Kidney (tissue), 14 donors: Measurements from ENCODE around the gene MAT2A. TPM values are rescaled to one million over a fixed set of nuclear protein-coding genes. Genes with fewer than 3 reads are reported as not detected.

Source experiments
- DNase-seq, 5 donors: peaks; one replicate each; pipeline ENCODE4 v3.0.0-alpha.2; 2013 to 2020
- FAIRE-seq: peaks from 2 replicates; lab custom pipeline; 2012; peaks lifted over from hg19 to GRCh38; lab: Jason Lieb, UNC
- H3K27ac ChIP-seq, 2 donors: one replicate each; pipeline ENCODE4 v1.7.0; 2013; ENCODE audit warnings: low read depth in 2 of 2, low read length in 2 of 2, inconsistent platforms in 1 of 2
- H3K27me3 ChIP-seq: one replicate; pipeline ENCODE4 v1.7.1; 2013; ENCODE audit warnings: low read length, inconsistent platforms; ENCODE audit not compliant: control insufficient read depth, insufficient read depth
- H3K36me3 ChIP-seq, 3 donors: one replicate each; pipeline versions ENCODE4 v1.7.0 to v1.7.1; 2013; ENCODE audit warnings: low read length in 3 of 3, control low read depth in 1 of 3, inconsistent platforms in 1 of 3; ENCODE audit not compliant: insufficient read depth in 3 of 3, control insufficient read depth in 2 of 3
- H3K4me1 ChIP-seq, 3 donors: one replicate each; pipeline versions ENCODE4 v1.7.0 to v1.7.1; 2013; ENCODE audit warnings: low read length in 3 of 3, inconsistent platforms in 1 of 3, low read depth in 1 of 3; ENCODE audit not compliant: control insufficient read depth in 2 of 3, insufficient read depth in 2 of 3
- H3K4me3 ChIP-seq, 3 donors: one replicate each; pipeline versions ENCODE4 v1.7.0 to v1.8.1; 2013; ENCODE audit warnings: low read length in 3 of 3, control low read depth in 1 of 3, inconsistent platforms in 1 of 3
- H3K9ac ChIP-seq, 3 donors: one replicate each; pipeline versions ENCODE4 v1.7.0 to v1.7.1; 2013; ENCODE audit warnings: low read length in 3 of 3, control low read depth in 1 of 3, inconsistent platforms in 1 of 3
- H3K9me3 ChIP-seq, 3 donors: one replicate each; pipeline versions ENCODE4 v1.7.0 to v1.7.1; 2013; ENCODE audit warnings: low read length in 3 of 3, control low read depth in 1 of 3, inconsistent platforms in 1 of 3; ENCODE audit not compliant: control insufficient read depth in 2 of 3, insufficient read depth in 1 of 3
- intact Hi-C: fragments of 100-400 bp; cut with DNase I; formaldehyde crosslinking; loops from one replicate; pipeline ENCODE4 v1.11.1; 2022
- polyA plus RNA-seq: library from polyadenylated mRNA; stranded (reverse); fragments of 350-450 nt; fragmentation: Illumina TruSeq; extraction: RNeasy Lipid Tissue Mini Kit (QIAGEN cat#74804); gene quantifications from one replicate; pipeline ENCODE4 v1.2.3, GENCODE V29; 2014; ENCODE audit warnings: low read depth, low replicate concordance; ENCODE audit not compliant: insufficient read depth
- total RNA-seq: library from RNA; stranded (reverse); fragmentation: NEBNext Ultra II Directional; extraction: Animal tissue kit (Norgen Biotek cat#: 25700); gene quantifications from one replicate; pipeline ENCODE4 v1.2.1, GENCODE V29; 2021
- TF ChIP-seq, protein P1 (sequence below): IDR thresholded peaks from 3 replicates; pipeline ENCODE4 v1.5.1; 2012; ENCODE audit warnings: mild to moderate bottlenecking, moderate library complexity, borderline replicate concordance; ENCODE audit not compliant: insufficient read depth; ENCODE audit errors: extremely low read depth
- donor health status: control.
- donor health status: control.
- donor health status: control.
- donor health status: control.
- donor health status: control.
- donor health status: DM: yes; HTN: yes; CAD: no.
- donor health status: Normal renal cell carcinoma (clear cell type).

Gene MAT2A
- total and polyA plus RNA-seq, 2 donors from 2014 or later = 155 to 300 TPM

- H3K36me3 ChIP-seq = no peaks in the 10 kb centered on the region
- TF ChIP-seq, protein P1, sequence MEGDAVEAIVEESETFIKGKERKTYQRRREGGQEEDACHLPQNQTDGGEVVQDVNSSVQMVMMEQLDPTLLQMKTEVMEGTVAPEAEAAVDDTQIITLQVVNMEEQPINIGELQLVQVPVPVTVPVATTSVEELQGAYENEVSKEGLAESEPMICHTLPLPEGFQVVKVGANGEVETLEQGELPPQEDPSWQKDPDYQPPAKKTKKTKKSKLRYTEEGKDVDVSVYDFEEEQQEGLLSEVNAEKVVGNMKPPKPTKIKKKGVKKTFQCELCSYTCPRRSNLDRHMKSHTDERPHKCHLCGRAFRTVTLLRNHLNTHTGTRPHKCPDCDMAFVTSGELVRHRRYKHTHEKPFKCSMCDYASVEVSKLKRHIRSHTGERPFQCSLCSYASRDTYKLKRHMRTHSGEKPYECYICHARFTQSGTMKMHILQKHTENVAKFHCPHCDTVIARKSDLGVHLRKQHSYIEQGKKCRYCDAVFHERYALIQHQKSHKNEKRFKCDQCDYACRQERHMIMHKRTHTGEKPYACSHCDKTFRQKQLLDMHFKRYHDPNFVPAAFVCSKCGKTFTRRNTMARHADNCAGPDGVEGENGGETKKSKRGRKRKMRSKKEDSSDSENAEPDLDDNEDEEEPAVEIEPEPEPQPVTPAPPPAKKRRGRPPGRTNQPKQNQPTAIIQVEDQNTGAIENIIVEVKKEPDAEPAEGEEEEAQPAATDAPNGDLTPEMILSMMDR = no peak
- no peaks in the 10 kb centered on the region for H3K27me3 ChIP-seq
- DNase-seq (no peak), FAIRE-seq (no peak)
- intact Hi-C loops = no loop called here
- H3K27ac ChIP-seq = no peak overlapping the region
- H3K4me1 ChIP-seq = no peaks in the 10 kb centered on the region
- H3K4me3 ChIP-seq = no peak overlapping the region
- H3K9me3 ChIP-seq = no peaks in the 10 kb centered on the region
- no peak overlapping the region for H3K9ac ChIP-seq
Measured at GRCh38 chr2:85496436-85496835, 42.5 kb upstream of the MAT2A start.

GRCh38 chr2:85497944-85498630 lies 40.9 kb upstream of the MAT2A start:
- H3K36me3 ChIP-seq = no peaks in the 10 kb centered on the region
- TF ChIP-seq, protein P1 = no peak
- FAIRE-seq (no peak), DNase-seq (no peak)
- peaks cover 0 to 3% (median 0%) of the 10 kb centered on the region in 3 donors for H3K4me1 ChIP-seq
- H3K27ac ChIP-seq = no peak overlapping the region
- no peaks in the 10 kb centered on the region for H3K9me3 ChIP-seq
- H3K9ac ChIP-seq = no peak overlapping the region
- no peak overlapping the region for H3K4me3 ChIP-seq
- intact Hi-C loops = no loop called here
- H3K27me3 ChIP-seq = no peaks in the 10 kb centered on the region

DNA sequence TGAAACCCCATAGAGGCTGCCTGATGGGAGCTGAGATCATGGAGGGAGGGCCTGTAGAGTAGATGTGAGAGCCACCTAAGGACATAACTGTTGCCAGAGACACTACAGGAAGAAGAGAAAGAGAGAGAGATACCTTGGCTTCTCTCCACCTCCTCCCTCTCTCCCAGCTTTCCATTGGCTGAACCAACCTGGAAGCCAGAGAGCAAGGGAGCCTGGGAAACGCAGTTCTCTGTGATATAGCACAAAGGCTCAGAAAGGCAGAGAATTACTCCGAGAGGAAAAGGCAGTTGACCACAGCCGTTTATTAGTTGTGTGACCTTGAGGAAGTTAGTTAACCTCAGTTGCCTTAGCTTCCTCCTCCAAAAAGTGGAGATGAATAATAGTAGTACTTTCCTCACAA lies 37.7 kb upstream of the MAT2A start:
- no peaks in the 10 kb centered on the region for H3K27me3 ChIP-seq
- no peak overlapping the region for H3K9ac ChIP-seq
- H3K36me3 ChIP-seq = no peaks in the 10 kb centered on the region
- peaks cover 0 to 14% (median 5%) of the 10 kb centered on the region in 3 donors for H3K4me1 ChIP-seq
- FAIRE-seq (no peak), DNase-seq (no peak)
- intact Hi-C loops = no loop called here
- no peak overlapping the region for H3K4me3 ChIP-seq
- no peak overlapping the region for H3K27ac ChIP-seq
- H3K9me3 ChIP-seq = no peaks in the 10 kb centered on the region
- TF ChIP-seq, protein P1 = no peak
